HepG2 (cell line): Measurements from ENCODE around the gene FAF2. TPM values are rescaled to one million over a fixed set of nuclear protein-coding genes. Genes with fewer than 3 reads are reported as not detected.
A peak's percentile ranks its signal among the peaks of the same experiment; 100 is the strongest.

Experiments used
- ADNP ChIP-seq: sonication (generic); formaldehyde crosslinking; IDR thresholded peaks from 2 replicates; pipeline ENCODE4 v1.4.0; 2020; ENCODE audit warnings: missing genetic modification reagents
- ATM ChIP-seq: fragments of 450-650 bp; IDR thresholded peaks from 2 replicates; pipeline ENCODE4 v1.7.1; 2017; ENCODE audit warnings: mild to moderate bottlenecking, borderline replicate concordance
- CBX1 ChIP-seq: IDR thresholded peaks from one replicate; pipeline ENCODE4 v1.6.1; 2016; ENCODE audit warnings: antibody characterized with exemption, low read depth
- HMGXB4 ChIP-seq, 2 experiments: sonication (generic) in 1 of 2; formaldehyde crosslinking in 1 of 2; IDR thresholded peaks; 2 replicates each; pipeline versions ENCODE4 v1.4.0 to v1.6.1; 2018 to 2020; ENCODE audit warnings: missing genetic modification reagents in 2 of 2, borderline replicate concordance in 1 of 2, low read depth in 1 of 2, mild to moderate bottlenecking in 1 of 2, missing biosample characterization in 1 of 2
- HNF1A ChIP-seq, 2 experiments: sonication (generic) in 1 of 2; formaldehyde crosslinking in 1 of 2; IDR thresholded peaks; 2 replicates each; pipeline versions ENCODE4 v1.4.0 to v1.6.1; 2016 to 2020; ENCODE audit warnings: borderline replicate concordance in 1 of 2, low read depth in 1 of 2, mild to moderate bottlenecking in 1 of 2, missing genetic modification reagents in 1 of 2
- HOXA3 ChIP-seq: sonication (generic); formaldehyde crosslinking; IDR thresholded peaks from 2 replicates; pipeline ENCODE4 v1.5.0; 2020; ENCODE audit warnings: missing genetic modification reagents
- MIXL1 ChIP-seq: IDR thresholded peaks from 2 replicates; pipeline ENCODE4 v1.6.1; 2016
- MTA3 ChIP-seq: sonication (generic); formaldehyde crosslinking; IDR thresholded peaks from 2 replicates; pipeline ENCODE4 v1.4.0; 2020; ENCODE audit warnings: missing genetic modification reagents
- NR2F2 ChIP-seq: IDR thresholded peaks from 2 replicates; pipeline ENCODE4 v1.6.1; 2012; ENCODE audit warnings: low read depth, inconsistent platforms, borderline replicate concordance
- PPARG ChIP-seq: conservative IDR thresholded peaks from 2 replicates; pipeline ENCODE4 v1.6.1; 2016; ENCODE audit warnings: missing biosample characterization, missing genetic modification reagents
- RXRA ChIP-seq: sonication (generic); formaldehyde crosslinking; IDR thresholded peaks from 2 replicates; pipeline ENCODE4 v1.5.1; 2020; ENCODE audit warnings: missing genetic modification reagents
- ZKSCAN8 ChIP-seq: IDR thresholded peaks from 2 replicates; pipeline ENCODE4 v1.6.1; 2016; ENCODE audit warnings: borderline replicate concordance, missing genetic modification reagents, missing compliant biosample characterization
- ZNF142 ChIP-seq: sonication (generic); formaldehyde crosslinking; IDR thresholded peaks from 2 replicates; pipeline ENCODE4 v1.4.0; 2020; ENCODE audit warnings: missing genetic modification reagents
- ZNF143 ChIP-seq: sonication (generic); formaldehyde crosslinking; IDR thresholded peaks from 2 replicates; pipeline ENCODE4 v1.4.0; 2020; ENCODE audit warnings: missing genetic modification reagents
- ZNF335 ChIP-seq: sonication (generic); formaldehyde crosslinking; IDR thresholded peaks from 2 replicates; pipeline ENCODE4 v1.4.0; 2020; ENCODE audit warnings: missing genetic modification reagents
- ZNF549 ChIP-seq: sonication (generic); formaldehyde crosslinking; IDR thresholded peaks from 2 replicates; pipeline ENCODE4 v1.5.0; 2020; ENCODE audit warnings: missing genetic modification reagents
- ZSCAN29 ChIP-seq: sonication (generic); formaldehyde crosslinking; conservative IDR thresholded peaks from 2 replicates; pipeline ENCODE4 v1.4.0; 2020; ENCODE audit warnings: mild to moderate bottlenecking, missing genetic modification reagents
- polyA plus RNA-seq, 8 experiments: library from polyadenylated mRNA; depleted of rRNA in 3 of 8; stranded (reverse) in 7 of 8; unstranded in 1 of 8; fragments of >200 nt; fragmentation: Illumina TruSeq in 4 of 8; extraction: Trizol in 4 of 8; gene quantifications; 2 replicates each; pipeline versions ENCODE4 v1.2.1 to v1.2.3, GENCODE V29; 2011 to 2016; ENCODE audit warnings: low read depth in 4 of 8, missing spikeins in 1 of 8, mixed read lengths in 1 of 8; ENCODE audit not compliant: insufficient read depth in 1 of 8
- total RNA-seq, 5 experiments: library from RNA; depleted of rRNA; stranded (reverse); fragments of >200 nt; fragmentation: Illumina TruSeq; extraction: Trizol; gene quantifications; 2 replicates each; pipeline ENCODE4 v1.2.3, GENCODE V29; 2016; ENCODE audit warnings: low read depth in 1 of 5

Gene FAF2
- total and polyA plus RNA-seq, 2 of the 13 experiments (the other 11 are each of a cell fraction or from before 2014, with no cell fraction given) = 27.8 to 34.3 TPM

GRCh38 chr5:176548967-176549444, 100.8 kb downstream of the FAF2 start, which contains the start of gene CDHR2 (continued):
- 0 out of 2 replicates have a peak, but pooled peaks have one; percentile 29 for TF ChIP-seq HOXA3
- TF ChIP-seq ZNF549 = no peak
- TF ChIP-seq HMGXB4 (CRISPR knock-in tag; IDR thresholded peaks at IDR 0.05; ENCODE audit: borderline replicate concordance in 1 of 2, low read depth in 1 of 2) = peak in 1 of 2 experiments; percentile 29; a peak in 1 of 4 replicates
- no peak for TF ChIP-seq ADNP (CRISPR knock-in tag)
- TF ChIP-seq PPARG (CRISPR knock-in tag) = 0 out of 2 replicates have a peak, but pooled peaks have one; percentile 17
- no peak for TF ChIP-seq ZNF143
- TF ChIP-seq CBX1 = peak; percentile 32
- 0 out of 2 replicates have a peak, but pooled peaks have one; percentile 59 for TF ChIP-seq ZSCAN29 (CRISPR knock-in tag)
- 0 out of 2 replicates have a peak, but pooled peaks have one; percentile 14 for TF ChIP-seq NR2F2
- peak; percentile 92 for TF ChIP-seq HNF1A (IDR thresholded peaks at IDR 0.05; ENCODE audit: low read depth)
- TF ChIP-seq HNF1A (CRISPR knock-in tag; IDR thresholded peaks at IDR 0.05; ENCODE audit: borderline replicate concordance) = peak; percentile 95
- TF ChIP-seq MTA3 (CRISPR knock-in tag) = no peak
- TF ChIP-seq ZNF142 (CRISPR knock-in tag) = no peak
- TF ChIP-seq RXRA = peak; percentile 45; the same call in 1 of the 2 replicates
- 0 out of 2 replicates have a peak, but pooled peaks have one; percentile 36 for TF ChIP-seq ZNF335 (CRISPR knock-in tag)
- no peak for TF ChIP-seq ATM
- TF ChIP-seq ZKSCAN8 (CRISPR knock-in tag) = no peak
- 0 out of 2 replicates have a peak, but pooled peaks have one; percentile 17 for TF ChIP-seq MIXL1 (CRISPR knock-in tag)
